VCaP (cell line): ENCODE results near the gene FTSJ3.

ENCODE experiments used
- H3K27ac ChIP-seq: fragments of 450-650 bp; 2 replicates; pipeline ENCODE4 v1.5.1; 2017
- TF ChIP-seq, protein P1 (sequence below): fragments of 450-650 bp; conservative IDR thresholded peaks from 2 replicates; pipeline ENCODE4 v1.5.1; 2017; ENCODE audit warnings: mild to moderate bottlenecking, moderate library complexity

FTSJ3 gene

GRCh38 chr17:63783522-63783921 lies 43.9 kb downstream of the FTSJ3 start:
- TF ChIP-seq, protein P1, sequence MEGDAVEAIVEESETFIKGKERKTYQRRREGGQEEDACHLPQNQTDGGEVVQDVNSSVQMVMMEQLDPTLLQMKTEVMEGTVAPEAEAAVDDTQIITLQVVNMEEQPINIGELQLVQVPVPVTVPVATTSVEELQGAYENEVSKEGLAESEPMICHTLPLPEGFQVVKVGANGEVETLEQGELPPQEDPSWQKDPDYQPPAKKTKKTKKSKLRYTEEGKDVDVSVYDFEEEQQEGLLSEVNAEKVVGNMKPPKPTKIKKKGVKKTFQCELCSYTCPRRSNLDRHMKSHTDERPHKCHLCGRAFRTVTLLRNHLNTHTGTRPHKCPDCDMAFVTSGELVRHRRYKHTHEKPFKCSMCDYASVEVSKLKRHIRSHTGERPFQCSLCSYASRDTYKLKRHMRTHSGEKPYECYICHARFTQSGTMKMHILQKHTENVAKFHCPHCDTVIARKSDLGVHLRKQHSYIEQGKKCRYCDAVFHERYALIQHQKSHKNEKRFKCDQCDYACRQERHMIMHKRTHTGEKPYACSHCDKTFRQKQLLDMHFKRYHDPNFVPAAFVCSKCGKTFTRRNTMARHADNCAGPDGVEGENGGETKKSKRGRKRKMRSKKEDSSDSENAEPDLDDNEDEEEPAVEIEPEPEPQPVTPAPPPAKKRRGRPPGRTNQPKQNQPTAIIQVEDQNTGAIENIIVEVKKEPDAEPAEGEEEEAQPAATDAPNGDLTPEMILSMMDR, result no peak
- H3K27ac ChIP-seq, result no peak overlapping the region

GRCh38 chr17:63780928-63781327 lies 46.5 kb downstream of the FTSJ3 start:
- TF ChIP-seq, protein P1, result no peak
- peak overlapping the region; percentile 30 for H3K27ac ChIP-seq

DNA sequence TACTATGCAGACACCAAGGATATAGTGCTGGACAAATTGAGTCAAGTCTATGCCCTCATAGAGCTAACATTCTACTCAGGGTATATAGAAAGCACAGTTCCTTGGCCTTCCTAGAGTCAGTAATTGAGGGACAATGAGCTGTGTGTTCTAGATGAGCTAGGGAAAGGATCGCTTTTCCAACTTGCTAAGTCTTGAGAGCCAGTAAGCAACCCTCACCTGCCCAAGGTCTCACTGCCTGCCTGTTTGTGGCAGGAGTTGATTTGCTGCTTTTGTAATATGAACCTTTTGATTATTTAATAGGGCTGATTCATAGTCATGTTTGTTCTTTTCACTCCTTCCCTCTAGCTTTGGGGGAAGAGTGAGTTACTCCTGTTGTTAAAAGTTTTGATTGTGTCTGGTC lies 47.0 kb downstream of the FTSJ3 start:
- TF ChIP-seq, protein P1, result no peak
- H3K27ac ChIP-seq, result peak overlapping the region; percentile 30

DNA sequence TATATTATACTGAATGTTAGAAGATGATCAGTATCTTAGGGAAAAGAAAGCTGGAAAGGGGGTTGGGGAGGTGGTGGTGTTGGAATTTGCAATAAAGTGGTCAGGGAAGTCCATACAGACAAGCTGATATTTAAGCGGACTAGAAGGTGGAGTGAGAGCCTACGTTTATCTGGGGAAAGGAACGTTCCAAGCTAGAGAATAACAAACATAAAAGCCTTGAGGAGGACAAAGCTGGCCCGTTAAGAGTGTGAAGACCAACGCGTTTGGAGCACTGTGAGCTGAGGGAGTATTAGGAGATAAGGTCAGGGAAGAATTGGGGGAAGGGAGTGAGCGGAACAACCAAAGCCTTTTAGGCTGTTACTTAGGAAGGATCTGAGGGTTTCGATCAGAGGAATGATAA lies 52.0 kb downstream of the FTSJ3 start:
- H3K27ac ChIP-seq, result peak overlapping the region; percentile 98
- TF ChIP-seq, protein P1, result no peak

DNA sequence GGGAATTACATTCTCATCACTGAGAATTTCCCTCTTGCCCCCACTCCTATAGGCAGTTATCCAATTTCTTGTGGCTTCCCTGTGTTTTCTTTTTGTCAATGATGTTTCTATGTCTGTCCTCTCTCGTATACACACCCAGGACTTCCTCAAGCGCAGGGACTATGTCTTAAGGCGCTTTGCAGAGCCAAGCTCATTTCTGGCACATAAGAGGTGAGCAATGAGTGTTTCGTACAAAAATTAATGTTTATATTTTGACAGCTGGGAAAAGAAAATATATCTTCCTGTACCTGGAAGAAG lies 52.5 kb downstream of the FTSJ3 start:
- H3K27ac ChIP-seq, result peak overlapping the region; percentile 98
- TF ChIP-seq, protein P1, result no peak

DNA sequence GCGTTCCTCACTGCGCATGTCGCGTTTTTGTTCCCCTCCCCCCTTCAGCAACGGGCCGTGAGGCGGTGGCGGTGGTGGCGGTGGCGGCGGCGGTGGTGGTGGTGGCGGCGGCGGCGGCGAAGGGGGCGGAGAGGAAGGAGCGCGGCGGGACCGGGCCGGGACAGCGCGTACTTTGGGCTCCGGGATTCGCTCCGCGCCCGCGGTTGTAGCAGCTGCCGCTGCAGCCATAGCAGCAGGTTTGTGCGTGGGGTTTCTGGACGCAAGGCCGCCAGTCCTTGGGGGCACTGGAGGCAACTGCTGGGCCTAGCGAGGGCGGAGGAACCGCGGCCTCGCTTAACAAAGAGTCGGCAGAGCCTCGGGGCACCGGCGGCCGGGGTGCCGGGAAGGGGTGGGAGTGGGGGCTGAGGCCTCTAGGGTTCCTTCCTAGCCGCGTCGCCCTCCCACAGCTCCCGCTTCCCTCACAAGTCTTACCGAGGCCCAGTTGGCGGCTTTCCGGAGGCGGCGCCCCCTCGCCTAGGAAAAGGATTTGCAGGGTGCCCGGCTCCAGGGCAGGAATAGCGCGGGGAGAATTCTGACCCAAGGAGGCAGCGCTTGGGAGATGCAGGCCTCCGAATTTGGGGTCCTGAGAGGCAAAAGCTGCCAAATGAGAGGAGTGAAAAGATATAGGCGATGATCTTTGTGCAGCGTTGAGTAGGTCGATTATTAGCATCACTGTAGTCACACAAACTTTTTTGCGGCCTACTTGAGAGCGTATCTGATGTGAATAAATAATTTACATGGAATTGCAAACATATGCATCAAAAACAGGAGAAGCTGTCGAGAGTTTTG lies 53.1 kb downstream of the FTSJ3 start, which contains the start of gene DDX42:
TSS of gene DDX42 (plus strand) at position 30 of the 828 bp plus-strand sequence. CDS start 12,880 bp downstream, outside the sequence.
- peak within 1 kb of the TSS; percentile 98 for H3K27ac ChIP-seq
- TF ChIP-seq, protein P1, result peak; percentile 22; the same call in 1 of the 2 replicates

DNA sequence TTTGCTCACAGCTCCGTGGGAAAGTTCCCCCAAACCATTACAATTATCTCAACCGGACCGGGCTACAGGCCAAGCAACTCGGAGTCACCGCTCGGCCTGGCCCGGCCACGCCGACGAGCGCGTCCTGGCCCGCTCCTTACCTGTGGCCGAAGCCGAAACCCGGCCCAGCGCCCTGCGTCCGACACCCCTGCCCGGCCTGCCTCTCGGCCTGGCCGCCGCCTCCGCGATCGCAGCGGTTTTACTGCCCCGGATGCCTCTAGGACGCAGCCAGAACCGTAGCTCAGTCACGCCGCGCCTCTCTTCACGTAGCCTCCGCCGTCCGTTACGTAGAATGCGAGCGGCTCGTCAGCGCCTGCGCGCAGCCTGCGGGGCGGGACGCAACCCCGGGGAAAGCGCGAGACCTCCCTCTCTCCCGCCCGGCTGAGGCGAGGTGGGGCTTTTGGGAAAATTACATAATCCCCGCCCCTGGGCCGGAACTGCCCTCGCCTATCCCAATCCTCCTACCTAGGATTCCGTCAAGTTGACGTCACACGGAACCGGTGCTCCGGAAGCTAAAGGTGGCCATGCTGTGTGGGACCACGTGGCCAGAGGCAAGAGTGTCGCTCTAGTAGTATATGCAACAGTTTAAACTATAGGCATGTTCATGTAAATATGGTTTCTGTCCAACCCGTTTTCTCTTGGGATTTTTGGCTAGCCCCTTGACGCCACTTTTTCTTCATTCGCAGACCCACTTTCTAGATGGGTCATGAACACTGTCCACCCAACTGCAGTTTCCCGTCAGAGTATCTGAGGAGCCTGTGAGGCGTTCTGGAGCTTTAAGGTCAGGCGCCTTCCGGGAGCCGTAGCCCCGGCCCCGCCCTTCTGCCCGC lies 54.0 kb downstream of the FTSJ3 start, which contains the start of gene CCDC47:
TSS of gene CCDC47 (minus strand) at position 326 of the 869 bp plus-strand sequence. CDS start 7,422 bp downstream, outside the sequence.
- peak within 1 kb of the TSS; percentile 98 for H3K27ac ChIP-seq
- TF ChIP-seq, protein P1, result no peak
